ENCODE results near the gene MYH7.

Gene MYH7

GRCh38 chr14:23370221-23370620 is 65.2 kb downstream of the MYH7 start:
- DNase-seq (ENCODE audit: low read depth), result no peak

DNA sequence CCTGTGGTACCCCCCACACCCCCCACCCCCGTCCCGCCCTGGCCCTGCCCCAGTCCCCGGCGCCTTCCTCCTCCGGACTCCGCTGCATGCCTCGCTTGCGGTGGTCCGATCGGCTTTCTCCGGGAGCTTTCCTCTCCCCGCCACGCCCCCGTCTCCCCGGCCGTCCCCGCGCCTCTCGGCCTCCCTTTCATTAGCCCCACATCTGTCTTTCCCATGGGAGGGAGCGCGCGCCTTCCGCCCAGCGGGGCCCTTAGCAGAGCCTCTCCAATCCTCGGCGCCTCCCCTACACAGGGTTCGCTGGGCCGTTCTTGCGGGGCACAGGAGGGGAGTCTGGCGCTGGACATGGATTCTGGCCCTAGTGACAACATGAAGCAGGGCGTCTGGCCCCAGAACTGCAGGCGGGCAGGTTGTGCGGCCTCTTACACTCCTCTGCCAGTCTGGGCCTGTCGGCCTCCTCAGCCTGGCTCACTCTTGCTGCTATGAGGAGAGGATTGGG is 69.0 kb downstream of the MYH7 start:
- no peak for DNase-seq (ENCODE audit: low read depth)

DNA sequence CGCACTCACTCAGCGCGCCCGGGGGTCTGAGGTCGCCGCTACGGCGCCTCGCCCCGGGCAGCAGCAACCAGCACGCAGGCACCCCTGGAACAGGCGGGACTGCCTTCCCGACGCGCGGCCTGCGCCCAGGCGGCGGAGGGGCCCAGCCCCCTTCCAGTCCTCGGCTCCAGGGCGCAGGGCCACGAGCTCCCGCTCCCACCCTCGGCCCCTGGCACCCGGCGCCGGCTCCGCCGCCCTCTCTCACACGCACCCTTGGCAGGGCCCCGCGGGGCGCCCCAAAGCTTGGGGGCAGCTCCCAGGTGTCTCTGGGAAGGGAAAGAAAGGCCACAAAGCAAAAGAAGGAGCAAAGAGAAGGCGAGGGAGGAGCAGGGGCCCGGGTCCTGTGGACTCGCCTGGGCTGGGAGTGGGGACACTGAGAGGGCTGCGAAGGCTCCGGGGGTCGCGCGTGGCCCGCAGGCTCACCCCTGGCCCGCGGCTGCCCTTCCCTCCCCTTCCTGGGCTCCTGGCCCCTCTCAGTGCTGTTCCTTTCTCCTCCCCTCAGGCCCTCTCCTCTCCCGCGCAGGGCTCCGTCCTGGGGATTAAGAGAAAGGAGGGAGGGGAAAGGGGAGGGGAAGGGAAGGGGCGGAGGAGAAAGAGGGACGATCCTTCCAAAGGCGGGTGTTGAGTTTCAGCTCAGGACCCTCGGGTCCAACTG is 69.6 kb downstream of the MYH7 start:
- DNase-seq (ENCODE audit: low read depth), result no peak

DNA sequence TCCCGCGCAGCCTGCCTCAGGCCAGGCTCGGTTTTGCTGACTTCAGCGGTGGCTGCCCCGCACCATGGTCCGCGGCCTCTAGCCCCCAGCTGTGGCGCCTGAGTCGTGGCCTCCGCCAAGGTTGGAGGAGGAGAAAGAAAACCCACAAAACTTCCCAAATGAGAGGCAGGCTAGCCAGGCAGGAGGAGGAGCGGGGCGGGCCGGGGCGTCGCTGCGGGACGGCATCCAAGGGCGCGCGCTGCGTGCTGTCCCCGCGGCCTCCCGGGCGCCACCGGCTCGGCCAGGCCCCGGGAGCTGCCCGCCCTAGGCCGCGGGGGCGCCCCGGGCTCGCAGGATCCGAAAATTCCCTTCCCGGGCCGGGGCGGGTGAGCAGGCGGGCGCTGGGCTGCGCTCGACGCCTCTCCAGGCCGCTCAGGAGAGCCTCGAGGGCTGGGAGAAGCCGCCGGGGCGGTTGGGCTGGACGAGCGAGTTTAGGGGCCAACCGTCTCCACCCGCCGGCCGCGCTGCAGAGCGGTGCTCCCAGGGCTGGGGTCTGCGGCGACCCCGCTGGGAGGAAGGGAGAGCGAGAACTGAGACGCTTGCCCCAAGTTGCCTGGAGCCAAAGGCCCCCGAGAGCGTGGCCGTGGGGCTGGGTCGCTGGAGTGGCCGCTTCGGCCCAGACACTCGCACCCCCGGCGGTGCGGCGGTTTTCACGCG is 70.3 kb downstream of the MYH7 start, which contains the start of gene EFS:
TSS of gene EFS (minus strand) at position 137 of the 696 bp plus-strand sequence. CDS start 147 bp downstream, outside the sequence.
- no peak for DNase-seq (ENCODE audit: low read depth)

DNA sequence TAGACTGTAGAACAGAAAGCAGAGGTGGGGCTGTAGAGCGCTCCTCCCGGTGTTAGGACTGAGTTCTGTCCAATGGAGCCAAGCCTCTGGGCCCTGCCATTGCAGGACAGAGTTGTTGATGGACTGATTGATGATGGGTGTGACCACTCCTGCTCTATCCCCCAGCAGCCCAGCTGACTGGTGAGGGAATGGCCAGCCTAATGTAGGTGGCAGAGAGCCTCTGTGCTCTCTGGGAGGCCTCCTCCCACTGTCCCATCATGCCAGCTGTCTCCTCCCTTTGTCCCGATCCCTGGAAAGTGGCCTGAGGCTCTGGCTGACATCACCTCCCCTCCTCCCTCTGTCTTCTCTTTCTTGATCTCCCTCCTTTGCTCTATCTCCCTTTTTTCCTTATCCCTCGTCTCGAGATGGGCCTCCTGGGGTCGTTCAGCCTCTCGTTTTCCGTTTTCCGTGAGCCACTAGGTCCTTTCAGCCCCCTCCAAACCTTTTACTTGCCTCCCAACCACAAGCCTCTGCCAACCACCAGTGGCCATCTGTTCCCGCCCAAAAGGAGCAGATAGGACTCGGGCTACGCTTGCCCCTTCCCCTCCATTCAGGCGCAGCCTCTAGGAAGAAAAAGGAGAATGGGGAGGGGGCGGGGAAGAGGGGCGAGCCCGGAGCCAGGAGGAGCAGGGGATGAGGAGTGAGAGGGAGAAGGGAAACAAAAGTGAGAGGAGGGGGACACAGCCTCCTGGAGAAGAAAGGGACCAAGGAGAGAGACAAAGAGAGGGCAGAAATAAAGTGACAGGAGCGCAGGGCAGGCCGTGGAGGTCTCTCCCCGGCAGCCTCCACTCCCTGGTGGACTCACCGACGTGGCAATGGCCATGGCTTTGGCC is 71.1 kb downstream of the MYH7 start:
- no peak for DNase-seq (ENCODE audit: low read depth)
